Panc1 (cell line): ENCODE results near the gene ACAD9. TPM values are rescaled to one million over a fixed set of nuclear protein-coding genes. Genes with fewer than 3 reads are reported as not detected.

Source experiments
- ATAC-seq: fragments of 200-7000 bp; cut with Tn5 transposase; 2 replicates; pipeline ENCODE4 v1.9.1; 2020; ENCODE audit warnings: mild to moderate bottlenecking, moderate library complexity
- BruUV-seq: library from RNA; stranded (reverse); fragments of 400-500 nt; replicated peaks from 2 replicates; lab custom pipeline; 2021; lab: Mats Ljungman, UMichigan
- CTCF ChIA-PET: fragments of 300-600 bp; sonication (Branson Sonifier 250); formaldehyde crosslinking; loops from one replicate; lab custom pipeline; 2022; ENCODE audit warnings: antibody characterized with exemption; lab: Charles Lee
- POLR2A ChIA-PET: fragments of 300-600 bp; sonication (Branson Sonifier 250); formaldehyde crosslinking; loops from one replicate; lab custom pipeline; 2022; ENCODE audit warnings: antibody characterized with exemption; lab: Charles Lee
- DNase-seq: peaks from one replicate; pipeline ENCODE4 v3.0.0-alpha.2; 2010; ENCODE audit warnings: low read depth, low spot score
- H3K27ac ChIP-seq: 2 replicates; pipeline ENCODE4 v1.5.1; 2011; ENCODE audit warnings: mild to moderate bottlenecking, low read length, inconsistent platforms
- H3K27me3 ChIP-seq: fragments of 200-500 bp; sonication (Bioruptor generic); 2 replicates; pipeline ENCODE4 v1.6.0; 2014; ENCODE audit warnings: low read length, inconsistent platforms; ENCODE audit not compliant: control insufficient read depth, insufficient read depth
- H3K36me3 ChIP-seq: fragments of 200-500 bp; sonication (Bioruptor generic); 2 replicates; pipeline ENCODE4 v1.5.1; 2014; ENCODE audit warnings: inconsistent platforms, mild to moderate bottlenecking, low read length, moderate library complexity; ENCODE audit not compliant: control insufficient read depth, insufficient read depth
- H3K4me1 ChIP-seq: 2 replicates; pipeline ENCODE4 v1.5.1; 2011; ENCODE audit warnings: inconsistent platforms, mild to moderate bottlenecking, low read length, moderate library complexity; ENCODE audit not compliant: control insufficient read depth, insufficient read depth
- H3K4me3 ChIP-seq, 2 experiments: 2 replicates each; pipeline ENCODE4 v1.5.1; 2011 to 2012; ENCODE audit warnings: low read depth in 2 of 2, low read length in 2 of 2, mild to moderate bottlenecking in 2 of 2, inconsistent platforms in 1 of 2, moderate library complexity in 1 of 2
- H3K9me3 ChIP-seq: fragments of 200-500 bp; sonication (Bioruptor generic); 2 replicates; pipeline ENCODE4 v1.5.1; 2014; ENCODE audit warnings: low read depth, mild to moderate bottlenecking, inconsistent platforms, low read length, moderate library complexity; ENCODE audit not compliant: control insufficient read depth, insufficient read depth
- POLR2AphosphoS5 ChIP-seq: IDR thresholded peaks from 2 replicates; pipeline ENCODE4 v1.6.1; 2012; ENCODE audit warnings: mild to moderate bottlenecking, low read depth, low read length, moderate library complexity
- REST ChIP-seq, 2 experiments: IDR thresholded peaks; 2 replicates each; pipeline ENCODE4 v1.6.1; 2011 to 2012; ENCODE audit warnings: low read depth in 2 of 2, control low read depth in 1 of 2, low read length in 1 of 2, mild to moderate bottlenecking in 1 of 2, moderate library complexity in 1 of 2; ENCODE audit not compliant: insufficient read depth in 1 of 2
- SIN3A ChIP-seq: IDR thresholded peaks from 2 replicates; pipeline ENCODE4 v1.6.1; 2012; ENCODE audit warnings: low read depth, mild to moderate bottlenecking, low read length, moderate library complexity, borderline replicate concordance; ENCODE audit not compliant: insufficient read depth
- TCF7L2 ChIP-seq: IDR thresholded peaks from 2 replicates; pipeline ENCODE4 v1.6.1; 2011; ENCODE audit warnings: mild to moderate bottlenecking, low read depth, low read length, inconsistent platforms
- in situ Hi-C: cut with HindIII; loops from 2 replicates; pipeline ENCODE4 v1.10.0; 2016; ENCODE audit warnings: low sequenced_read_pairs, low pct_unique_long_range_greater_than_20kb
- intact Hi-C: fragments of 100-400 bp; cut with micrococcal nuclease; formaldehyde crosslinking; loops from one replicate; pipeline ENCODE4 v1.10.0; 2022; ENCODE audit not compliant: unreplicated experiment
- total RNA-seq: library from RNA; stranded (reverse); gene quantifications from one replicate; pipeline ENCODE4 v1.2.1, GENCODE V29; 2021; ENCODE audit not compliant: unreplicated experiment
- TF ChIP-seq, protein P1 (sequence below): fragments of 450-650 bp; IDR thresholded peaks from 2 replicates; pipeline ENCODE4 v1.5.1; 2017; ENCODE audit warnings: mild to moderate bottlenecking

Gene ACAD9
- total RNA-seq, 1 experiment from 2014 or later = 70.9 TPM

DNA sequence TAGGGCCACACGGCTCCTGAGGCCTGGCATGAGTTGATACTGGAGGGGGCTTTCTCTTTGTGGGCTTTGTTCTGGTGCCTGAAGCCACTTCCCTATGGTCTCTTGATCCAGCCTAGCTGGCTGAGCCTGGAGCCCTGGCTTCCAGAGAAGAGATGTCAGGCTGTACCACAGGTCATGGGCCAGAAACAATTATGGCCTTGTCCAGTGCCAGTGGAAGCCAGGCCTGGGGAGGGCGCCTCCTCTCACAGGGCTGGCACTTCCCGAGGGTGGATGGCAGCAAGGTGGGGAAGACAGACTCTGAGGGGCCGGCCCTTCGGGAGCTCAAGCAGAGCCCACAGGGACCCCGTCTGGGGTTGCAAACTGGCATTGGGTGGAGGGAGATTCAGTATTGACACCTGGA is 34.9 kb upstream of the ACAD9 start:
- in situ Hi-C loops = no loop called here
- intact Hi-C loops = no loop called here
- Histone ChIP-seq H3K4me3 (no peak overlapping the region), H3K27me3 (no peaks in the 10 kb centered on the region), H3K4me1 (peaks cover 13% of the 10 kb centered on the region; the same call in 1 of the 2 replicates), H3K36me3 (no peaks in the 10 kb centered on the region), H3K9me3 (no peaks in the 10 kb centered on the region), H3K27ac (no peak overlapping the region)
- no TSS peak for BruUV-seq
- TF ChIP-seq, protein P1, sequence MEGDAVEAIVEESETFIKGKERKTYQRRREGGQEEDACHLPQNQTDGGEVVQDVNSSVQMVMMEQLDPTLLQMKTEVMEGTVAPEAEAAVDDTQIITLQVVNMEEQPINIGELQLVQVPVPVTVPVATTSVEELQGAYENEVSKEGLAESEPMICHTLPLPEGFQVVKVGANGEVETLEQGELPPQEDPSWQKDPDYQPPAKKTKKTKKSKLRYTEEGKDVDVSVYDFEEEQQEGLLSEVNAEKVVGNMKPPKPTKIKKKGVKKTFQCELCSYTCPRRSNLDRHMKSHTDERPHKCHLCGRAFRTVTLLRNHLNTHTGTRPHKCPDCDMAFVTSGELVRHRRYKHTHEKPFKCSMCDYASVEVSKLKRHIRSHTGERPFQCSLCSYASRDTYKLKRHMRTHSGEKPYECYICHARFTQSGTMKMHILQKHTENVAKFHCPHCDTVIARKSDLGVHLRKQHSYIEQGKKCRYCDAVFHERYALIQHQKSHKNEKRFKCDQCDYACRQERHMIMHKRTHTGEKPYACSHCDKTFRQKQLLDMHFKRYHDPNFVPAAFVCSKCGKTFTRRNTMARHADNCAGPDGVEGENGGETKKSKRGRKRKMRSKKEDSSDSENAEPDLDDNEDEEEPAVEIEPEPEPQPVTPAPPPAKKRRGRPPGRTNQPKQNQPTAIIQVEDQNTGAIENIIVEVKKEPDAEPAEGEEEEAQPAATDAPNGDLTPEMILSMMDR = no peak
- TF ChIP-seq SIN3A (no peak), TCF7L2 (no peak)
- POLR2A ChIA-PET = no interaction called here
- ATAC-seq (no peak), DNase-seq (no peak)
- CTCF ChIA-PET = no interaction called here

DNA sequence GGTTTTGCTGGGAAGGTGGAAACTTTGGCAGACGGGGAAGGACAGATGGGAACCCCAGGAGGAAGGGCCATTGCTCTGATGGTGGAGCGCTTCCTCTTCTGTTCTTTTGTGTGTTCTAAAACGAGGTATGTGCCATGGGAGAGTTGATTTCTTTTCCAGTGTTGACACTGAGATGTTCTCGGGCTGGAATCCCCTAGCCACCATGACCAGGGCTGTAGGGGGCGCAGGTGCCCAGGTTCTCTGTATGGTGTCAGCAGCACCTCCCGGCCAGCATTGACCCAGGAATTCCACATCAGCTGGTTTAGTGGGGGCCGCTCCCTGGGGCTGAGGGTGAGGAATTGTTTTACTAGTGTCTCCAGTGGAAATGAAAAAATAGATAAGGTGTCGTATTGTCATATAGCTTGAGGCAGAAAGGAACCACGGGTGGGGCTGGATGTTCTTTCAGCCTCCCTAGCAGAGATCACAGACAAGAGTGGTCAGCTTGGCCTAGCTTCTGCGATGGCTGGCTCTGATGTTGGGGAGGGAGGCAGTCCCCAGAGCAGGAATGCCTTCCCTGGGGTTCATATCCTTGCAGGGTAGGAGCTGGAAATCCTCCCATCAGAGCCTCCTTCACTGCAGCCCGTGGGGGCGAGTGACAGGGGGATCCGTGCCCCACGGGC is 34.2 kb upstream of the ACAD9 start:
- in situ Hi-C loops = no loop called here
- no peaks in the 10 kb centered on the region for H3K36me3 ChIP-seq
- intact Hi-C loops = no loop called here
- no peaks in the 10 kb centered on the region for H3K9me3 ChIP-seq
- TF ChIP-seq SIN3A (no peak), REST (IDR thresholded peaks at IDR 0.05; ENCODE audit: insufficient read depth in 1 of 2, low read depth in 2 of 2, low read length in 1 of 2) (no peak), TCF7L2 (no peak), POLR2AphosphoS5 (no peak)
- TF ChIP-seq, protein P1 = no peak
- CTCF ChIA-PET = no interaction called here
- ATAC-seq (peak; percentile 19), DNase-seq (no peak)
- BruUV-seq = no TSS peak
- H3K27me3 ChIP-seq = no peaks in the 10 kb centered on the region
- peaks cover 13% of the 10 kb centered on the region; the same call in 1 of the 2 replicates for H3K4me1 ChIP-seq
- POLR2A ChIA-PET = interaction anchor here (0.6 kb wide), 1 partner anchor 100 kb away, joined by 6 read pairs; no protein-coding TSS in a partner anchor
- H3K4me3 ChIP-seq = peak overlapping the region in 1 of 2 experiments; percentile 34; a peak in 3 of 4 replicates
- H3K27ac ChIP-seq = no peak overlapping the region; the same call in 1 of the 2 replicates
